Lung (tissue), 12 donors: ENCODE measurements around the gene PCDHGA6. TPM values are rescaled to one million over a fixed set of nuclear protein-coding genes. Genes with fewer than 3 reads are reported as not detected.
A peak's percentile ranks its signal among the peaks of the same experiment; 100 is the strongest.

ENCODE experiments used
- ATAC-seq: fragments of 200-7000 bp; cut with Tn5 transposase; one replicate; pipeline ENCODE4 v1.9.1; 2020; ENCODE audit warnings: moderate number of reproducible peaks; ENCODE audit not compliant: insufficient read depth, low FRiP score
- DNase-seq, 3 donors: peaks; one replicate each; pipeline ENCODE4 v3.0.0-alpha.2; 2013 to 2017
- H3K27ac ChIP-seq, 2 donors: one replicate each; pipeline ENCODE4 v1.5.1; 2013; ENCODE audit warnings: mild to moderate bottlenecking in 2 of 2, moderate library complexity in 2 of 2, control low read depth in 1 of 2, inconsistent platforms in 1 of 2, low read depth in 1 of 2, low read length in 1 of 2
- H3K27me3 ChIP-seq, 3 donors: one replicate each; pipeline ENCODE4 v1.5.1; 2013; ENCODE audit warnings: low read length in 2 of 3; ENCODE audit not compliant: control insufficient read depth in 3 of 3, insufficient read depth in 3 of 3
- H3K36me3 ChIP-seq, 4 donors: one replicate each; pipeline ENCODE4 v1.5.1; 2013; ENCODE audit warnings: low read length in 4 of 4, mild to moderate bottlenecking in 1 of 4, moderate library complexity in 1 of 4; ENCODE audit not compliant: control insufficient read depth in 4 of 4, insufficient read depth in 4 of 4
- H3K4me1 ChIP-seq, 5 donors: one replicate each; pipeline ENCODE4 v1.5.1; 2013; ENCODE audit warnings: low read length in 5 of 5, mild to moderate bottlenecking in 2 of 5, moderate library complexity in 1 of 5; ENCODE audit not compliant: control insufficient read depth in 5 of 5, insufficient read depth in 5 of 5
- H3K4me3 ChIP-seq: one replicate; pipeline ENCODE4 v1.5.1; 2013; ENCODE audit warnings: mild to moderate bottlenecking, control low read depth, moderate library complexity
- H3K9ac ChIP-seq, 2 donors: one replicate each; pipeline ENCODE4 v1.5.1; 2013; ENCODE audit warnings: low read length in 2 of 2, control low read depth in 1 of 2; ENCODE audit not compliant: insufficient read depth in 1 of 2
- H3K9me3 ChIP-seq, 4 donors: one replicate each; pipeline ENCODE4 v1.5.1; 2013; ENCODE audit warnings: low read length in 3 of 4, mild to moderate bottlenecking in 1 of 4, moderate library complexity in 1 of 4; ENCODE audit not compliant: control insufficient read depth in 4 of 4, insufficient read depth in 3 of 4
- CTCF ChIP-seq: IDR thresholded peaks from 2 replicates; pipeline ENCODE4 v1.5.1; 2012; ENCODE audit warnings: mild to moderate bottlenecking; ENCODE audit errors: control extremely low read depth, extremely low read depth
- WGBS, 2 donors: extraction: QIAGEN DNeasy Blood & Tissue Kit; methylation state at CpG; one replicate each; pipeline ENCODE4 v1.1.7; 2013; 5-methylcytosine and 5-hydroxymethylcytosine counted together
- polyA plus RNA-seq, 2 donors: library from polyadenylated mRNA; stranded (reverse); fragments of 200-250 nt; gene quantifications; one replicate each; pipeline ENCODE4 v1.2.1, GENCODE V29; 2013
- total RNA-seq, 2 donors: library from RNA; depleted of rRNA in 1 of 2; stranded (reverse); fragments of >200 nt in 1 of 2; gene quantifications; one replicate each; pipeline ENCODE4 v1.2.1, GENCODE V29; 2014 to 2021
- donor health status: control.
- donor health status: control.
- donor health status: Bipolar disorder and iron deficiency.
- donor health status: healthy.
- donor health status: DM: yes; HTN: yes; CAD: no.

PCDHGA6 gene
- total and polyA plus RNA-seq, 4 donors = 0.59 to 8.5 (median 2.9) TPM

- H3K27ac ChIP-seq = no peak overlapping the region
- DNase-seq (no peak), ATAC-seq (no peak)
- 44 to 50% methylated on average over 19 of the region's 19 CpGs for WGBS, 2 donors
- TF ChIP-seq CTCF = no peak
- no peak overlapping the region for H3K9ac ChIP-seq
- H3K4me1 ChIP-seq = no peaks in the 10 kb centered on the region
- no peak overlapping the region for H3K4me3 ChIP-seq
- peaks cover 0 to 3% (median 0%) of the 10 kb centered on the region in 4 donors for H3K36me3 ChIP-seq
- no peaks in the 10 kb centered on the region for H3K27me3 ChIP-seq
- peaks cover 11 to 50% (median 26%) of the 10 kb centered on the region in 4 donors for H3K9me3 ChIP-seq
These were observed 16.7 kb upstream of the PCDHGA6 start for GRCh38 chr5:141356950-141357349.

GRCh38 chr5:141359790-141360426 is 13.8 kb upstream of the PCDHGA6 start, which contains the start of gene PCDHGB2:
TSS of gene PCDHGB2 (plus strand) at chr5:141359994. CDS start at chr5:141360136, 142 bp downstream.
- Histone ChIP-seq H3K9me3 (peaks cover 11 to 55% (median 29%) of the 10 kb centered on the region in 4 donors), H3K9ac (no peak within 1 kb of the TSS)
- ATAC-seq = no peak

GRCh38 chr5:141360685-141361084 is 13.0 kb upstream of the PCDHGA6 start:
- Histone ChIP-seq H3K4me1 (peaks cover 0 to 2% (median 0%) of the 10 kb centered on the region in 5 donors), H3K27ac (no peak overlapping the region), H3K36me3 (peaks cover 0 to 3% (median 0%) of the 10 kb centered on the region in 4 donors), H3K4me3 (no peak overlapping the region), H3K9ac (no peak overlapping the region), H3K9me3 (peaks cover 11 to 55% (median 33%) of the 10 kb centered on the region in 4 donors), H3K27me3 (peaks cover 0 to 5% (median 3%) of the 10 kb centered on the region in 3 donors)
- 37 to 42% methylated on average over 15 of the region's 15 CpGs for WGBS, 2 donors
- DNase-seq (no peak), ATAC-seq (no peak)
- no peak for TF ChIP-seq CTCF

More at GRCh38 chr5:141359790-141360426, 13.8 kb upstream of the PCDHGA6 start, which contains the start of gene PCDHGB2:
- no peak for TF ChIP-seq CTCF
- H3K27me3 ChIP-seq = peaks cover 0 to 5% (median under 1%) of the 10 kb centered on the region in 3 donors
- peaks cover 0 to 2% (median 0%) of the 10 kb centered on the region in 5 donors for H3K4me1 ChIP-seq
- peaks cover 0 to 3% (median 0%) of the 10 kb centered on the region in 4 donors for H3K36me3 ChIP-seq
- 18 to 20% methylated on average over 24 of the region's 24 CpGs for WGBS, 2 donors
- H3K4me3 ChIP-seq = no peak within 1 kb of the TSS
- H3K27ac ChIP-seq = no peak within 1 kb of the TSS
- peak in 2 of 3 donors; percentile 43 to 44 for DNase-seq
